Measurements from ENCODE around the gene PSRC1. TPM values are rescaled to one million over a fixed set of nuclear protein-coding genes. Genes with fewer than 3 reads are reported as not detected.

The PSRC1 gene
- total RNA-seq, 1 experiment from 2014 or later, result 60.3 TPM

GRCh38 chr1:109258481-109259466 lies 24.2 kb downstream of the PSRC1 start:
- Histone ChIP-seq H3T11ph (ENCODE audit: low read length) (no peak overlapping the region), H3K79me1 (ENCODE audit: insufficient read depth, low read depth, low read length, poor library complexity, severe bottlenecking) (no peaks in the 10 kb centered on the region), H3K4ac (ENCODE audit: low read depth, low read length) (no peak overlapping the region), H3K79me2 (ENCODE audit: insufficient read depth, low read length) (no peaks in the 10 kb centered on the region), H4K91ac (ENCODE audit: insufficient read length, low read depth, low read length) (no peak overlapping the region), H4K5ac (ENCODE audit: insufficient read length, low read depth, low read length) (no peak overlapping the region), H3K14ac (ENCODE audit: insufficient read depth, low read length) (no peak overlapping the region), H3K4me1 (ENCODE audit: insufficient read depth, low read length) (no peaks in the 10 kb centered on the region; the same call in 1 of the 2 replicates), H2AK5ac (ENCODE audit: insufficient read length, low read length) (no peak overlapping the region), H3K4me2 (ENCODE audit: insufficient read depth, insufficient read length, low read length) (no peak overlapping the region), H2BK20ac (ENCODE audit: low read depth, low read length, poor library complexity, severe bottlenecking) (no peak overlapping the region), H3K18ac (ENCODE audit: insufficient read length, low read depth, low read length) (no peak overlapping the region), H2BK5ac (ENCODE audit: insufficient read length, low read length) (no peak overlapping the region), H2BK120ac (ENCODE audit: low read depth, low read length, poor library complexity, severe bottlenecking) (no peak overlapping the region), H3K9ac (ENCODE audit: extremely low read depth, insufficient read length, low read length) (no peak overlapping the region), H4K8ac (replicated peaks; ENCODE audit: insufficient read length, low read depth, low read length) (no peak overlapping the region), H3K9me3 (ENCODE audit: control insufficient read depth, low read depth, low read length) (no peaks in the 10 kb centered on the region), H2BK12ac (ENCODE audit: insufficient read length, low read depth, low read length) (no peak overlapping the region), H4K20me1 (ENCODE audit: control insufficient read depth, insufficient read depth, insufficient read length) (no peaks in the 10 kb centered on the region), H3K56ac (ENCODE audit: insufficient read length, low read depth, low read length) (no peak overlapping the region), H2BK15ac (ENCODE audit: low read depth, low read length) (no peak overlapping the region), H3K27me3 (ENCODE audit: insufficient read depth, low read length) (no peaks in the 10 kb centered on the region), H3K23me2 (ENCODE audit: insufficient read length, low read depth, low read length, poor library complexity, severe bottlenecking) (peaks cover 5% of the 10 kb centered on the region), H3K27ac (ENCODE audit: insufficient read length, low read depth, low read length) (no peak overlapping the region), H3K23ac (ENCODE audit: insufficient read length, low read depth, low read length) (no peak overlapping the region), H2AFZ (ENCODE audit: low read length) (no peak overlapping the region)
- Mint-ChIP-seq H3K4me3 (no peak overlapping the region; a peak in 1 of 5 replicates), H3K4me1 (peaks cover 39 to 58% of the 10 kb centered on the region in 2 experiments), H3K27ac (peak overlapping the region in 2 of 3 experiments; percentile 84 to 93; a peak in 3 of 7 replicates), H3K27me3 (ENCODE audit: low read depth) (no peaks in the 10 kb centered on the region; the same call in 1 of the 2 replicates), H3K36me3 (ENCODE audit: insufficient read depth in 1 of 3, low read depth in 3 of 3) (peaks cover 5 to 21% (median 17%) of the 10 kb centered on the region in 3 experiments; a peak in 5 of 7 replicates), H3K9me3 (no peaks in the 10 kb centered on the region)
- no peak for TF ChIP-seq CTCF (conservative IDR thresholded peaks at IDR 0.05)
- WGBS (ENCODE audit: extremely low coverage, insufficient read length, low lambda C conversion rate), result no CpG with 5 or more reads among the region's 69 CpGs
- no peak for DNase-seq

All from H9 (cell line).